CD14-positive monocyte (primary cell): ENCODE measurements around the gene FOLR3. TPM values are rescaled to one million over a fixed set of nuclear protein-coding genes. Genes with fewer than 3 reads are reported as not detected.
A peak's percentile ranks its signal among the peaks of the same experiment; 100 is the strongest.

Experiments used
- DNase-seq, 3 donors: peaks; one replicate each; pipeline ENCODE4 v3.0.0-alpha.2; 2011 to 2022
- H2AFZ ChIP-seq: 2 replicates; pipeline ENCODE4 v1.6.0; 2012; ENCODE audit warnings: mild to moderate bottlenecking, low read depth, low read length, inconsistent platforms; ENCODE audit not compliant: insufficient read depth, poor library complexity, severe bottlenecking
- H3K27ac ChIP-seq, 2 donors: 1 replicate in 1 of 2; 2 replicates in 1 of 2; pipeline ENCODE4 v1.5.1; 2012 to 2013; ENCODE audit warnings: low read length in 2 of 2, control low read depth in 1 of 2, inconsistent platforms in 1 of 2, low read depth in 1 of 2, mild to moderate bottlenecking in 1 of 2
- H3K27me3 ChIP-seq, 2 donors: one replicate each; pipeline versions ENCODE4 v1.6.0 to v1.6.1; 2011 to 2013; ENCODE audit warnings: low read length in 2 of 2; ENCODE audit not compliant: control insufficient read depth in 2 of 2, insufficient read depth in 2 of 2
- H3K36me3 ChIP-seq, 2 donors: replicated peaks in 1 of 2; 1 replicate in 1 of 2; 2 replicates in 1 of 2; pipeline versions ENCODE4 v1.5.1 to v1.6.1; 2012 to 2013; ENCODE audit warnings: low read length in 2 of 2, control low read depth in 1 of 2, inconsistent platforms in 1 of 2, mild to moderate bottlenecking in 1 of 2; ENCODE audit not compliant: insufficient read depth in 2 of 2, control insufficient read depth in 1 of 2
- H3K4me1 ChIP-seq, 2 donors: 1 replicate in 1 of 2; 2 replicates in 1 of 2; pipeline versions ENCODE4 v1.5.1 to v1.6.1; 2012 to 2013; ENCODE audit warnings: low read length in 2 of 2, control low read depth in 1 of 2, inconsistent platforms in 1 of 2, mild to moderate bottlenecking in 1 of 2, moderate library complexity in 1 of 2; ENCODE audit not compliant: insufficient read depth in 2 of 2, control insufficient read depth in 1 of 2
- H3K4me2 ChIP-seq: replicated peaks from 2 replicates; pipeline ENCODE3; 2012; ENCODE audit warnings: low read length, moderate library complexity, mild to moderate bottlenecking; ENCODE audit not compliant: poor library complexity, severe bottlenecking; ENCODE audit errors: extremely low read depth
- H3K4me3 ChIP-seq, 3 experiments: fragments of 200-600 bp in 1 of 3; sonication (generic) in 1 of 3; replicated peaks in 1 of 3; 1 replicate in 2 of 3; 2 replicates in 1 of 3; pipeline ENCODE4 v1.5.1; 2011 to 2013; ENCODE audit warnings: low read length in 3 of 3, mild to moderate bottlenecking in 3 of 3, control low read depth in 2 of 3, low read depth in 2 of 3, inconsistent platforms in 1 of 3, moderate library complexity in 1 of 3
- H3K79me2 ChIP-seq: 2 replicates; pipeline ENCODE4 v1.6.0; 2012; ENCODE audit warnings: mild to moderate bottlenecking, control low read depth, inconsistent platforms, low read length, moderate library complexity; ENCODE audit not compliant: insufficient read depth
- H3K9ac ChIP-seq: 2 replicates; pipeline ENCODE4 v1.6.0; 2017; ENCODE audit warnings: low read length, mild to moderate bottlenecking; ENCODE audit not compliant: insufficient read depth, poor library complexity, severe bottlenecking
- H3K9me3 ChIP-seq, 2 donors: replicated peaks in 1 of 2; 1 replicate in 1 of 2; 2 replicates in 1 of 2; pipeline versions ENCODE4 v1.5.1 to v1.6.1; 2012 to 2013; ENCODE audit warnings: low read length in 2 of 2, control low read depth in 1 of 2; ENCODE audit not compliant: control insufficient read depth in 1 of 2, insufficient read depth in 1 of 2
- H4K20me1 ChIP-seq: 2 replicates; pipeline ENCODE4 v1.6.0; 2012; ENCODE audit warnings: mild to moderate bottlenecking, low read length, control low read depth, moderate library complexity; ENCODE audit not compliant: insufficient read depth
- H3K27ac Mint-ChIP-seq, 7 donors: one replicate each; pipeline ENCODE4 v1.8.0; 2020; ENCODE audit warnings: mild to moderate bottlenecking in 7 of 7, mixed read lengths in 7 of 7, moderate library complexity in 6 of 7, inconsistent platforms in 2 of 7
- H3K27me3 Mint-ChIP-seq, 3 donors: one replicate each; pipeline ENCODE4 v1.8.0; 2021 to 2022; ENCODE audit warnings: low read depth in 3 of 3, mild to moderate bottlenecking in 3 of 3, mixed read lengths in 3 of 3, moderate library complexity in 3 of 3, inconsistent platforms in 1 of 3
- H3K36me3 Mint-ChIP-seq, 2 donors: one replicate each; pipeline ENCODE4 v1.8.0; 2020; ENCODE audit warnings: mixed read lengths in 2 of 2, inconsistent platforms in 1 of 2, mild to moderate bottlenecking in 1 of 2
- H3K4me1 Mint-ChIP-seq: one replicate; pipeline ENCODE4 v1.8.0; 2020; ENCODE audit warnings: mild to moderate bottlenecking, mixed read lengths
- H3K4me3 Mint-ChIP-seq, 2 donors: one replicate each; pipeline ENCODE4 v1.8.0; 2020; ENCODE audit warnings: mild to moderate bottlenecking in 2 of 2, mixed read lengths in 2 of 2, moderate library complexity in 1 of 2
- H3K9me3 Mint-ChIP-seq, 7 donors: one replicate each; pipeline ENCODE4 v1.8.0; 2020 to 2022; ENCODE audit warnings: mixed read lengths in 7 of 7, mild to moderate bottlenecking in 6 of 7, moderate library complexity in 6 of 7, inconsistent platforms in 2 of 7
- CTCF ChIP-seq: fragments of 200-600 bp; IDR thresholded peaks from one replicate; pipeline ENCODE4 v1.8.0; 2022; ENCODE audit warnings: antibody characterized with exemption, mild to moderate bottlenecking
- WGBS: methylation state at CpG from one replicate; pipeline ENCODE4 v1.1.5; 2013; ENCODE audit warnings: missing lambda C conversion rate; ENCODE audit not compliant: insufficient coverage; 5-methylcytosine and 5-hydroxymethylcytosine counted together
- intact Hi-C, 2 donors: fragments of 100-400 bp; cut with micrococcal nuclease; formaldehyde crosslinking; loops; one replicate each; pipeline versions ENCODE4 v1.15.0 to v1.15.1; 2023
- polyA plus RNA-seq, 3 donors: library from polyadenylated mRNA; depleted of rRNA in 1 of 3; unstranded in 2 of 3; stranded (reverse) in 1 of 3; fragments of 300-500 nt in 2 of 3; fragments of >200 nt in 1 of 3; fragmentation: Illumina TruSeq in 2 of 3; gene quantifications; 1 replicate in 2 of 3; 2 replicates in 1 of 3; pipeline ENCODE4 v1.2.3, GENCODE V29; 2012 to 2021

The FOLR3 gene
- polyA plus RNA-seq, 3 donors = 22.3 to 330 (median 74.0) TPM

GRCh38 chr11:72100009-72100408, 35.5 kb upstream of the FOLR3 start:
- peaks cover 46 to 50% of the 10 kb centered on the region in 2 donors for H3K4me1 ChIP-seq
- peak overlapping the region in 1 of 3 experiments; percentile 95 for H3K4me3 ChIP-seq
- H3K79me2 ChIP-seq = peaks cover 65% of the 10 kb centered on the region
- TF ChIP-seq CTCF = no peak
- H3K4me2 ChIP-seq = peak overlapping the region; percentile 86
- intact Hi-C loops = loop anchor here (5.0 to 10.0 kb wide), 2 partner anchors 42 to 125 kb away; partner anchors contain the start of gene INPPL1 (in 1 of the 2)
- Mint-ChIP-seq H3K27me3 (peaks cover 0 to 1% (median 1%) of the 10 kb centered on the region in 3 donors), H3K36me3 (peaks cover 40 to 78% of the 10 kb centered on the region in 2 donors), H3K4me3 (peak overlapping the region; percentile 60 to 99), H3K27ac (peak overlapping the region; percentile 95 to 98 (median 96)), H3K4me1 (peaks cover 52% of the 10 kb centered on the region), H3K9me3 (peaks cover 0 to 7% (median 0%) of the 10 kb centered on the region in 7 donors)
- no peaks in the 10 kb centered on the region for H3K9me3 ChIP-seq
- H4K20me1 ChIP-seq = peaks cover 50% of the 10 kb centered on the region
- H3K27me3 ChIP-seq = no peaks in the 10 kb centered on the region
- H3K36me3 ChIP-seq = peaks cover 39 to 57% of the 10 kb centered on the region in 2 donors
- H2AFZ ChIP-seq = no peak overlapping the region
- WGBS = 57% methylated on average over 2 of the region's 3 CpGs
- peak overlapping the region; percentile 53 to 95 for H3K27ac ChIP-seq
- peak overlapping the region; percentile 27 for H3K9ac ChIP-seq
- DNase-seq = no peak

GRCh38 chr11:72100462-72100861, 35.1 kb upstream of the FOLR3 start:
- intact Hi-C loops = loop anchor here (5.0 to 10.0 kb wide), 2 partner anchors 42 to 124 kb away; partner anchors contain the start of gene INPPL1 (in 1 of the 2)
- H3K27ac Mint-ChIP-seq = peak overlapping the region; percentile 95 to 98 (median 96)
- Histone ChIP-seq H3K9ac (peak overlapping the region; percentile 91), H3K4me2 (peak overlapping the region; percentile 86), H3K4me3 (peak overlapping the region in 1 of 3 experiments; percentile 95), H3K36me3 (peaks cover 35 to 57% of the 10 kb centered on the region in 2 donors), H3K9me3 (no peaks in the 10 kb centered on the region), H4K20me1 (peaks cover 50% of the 10 kb centered on the region), H2AFZ (no peak overlapping the region), H3K27ac (peak overlapping the region; percentile 53 to 95), H3K79me2 (peaks cover 65% of the 10 kb centered on the region), H3K4me1 (peaks cover 46 to 50% of the 10 kb centered on the region in 2 donors), H3K27me3 (no peaks in the 10 kb centered on the region)
- peak; percentile 51 to 77 (median 76) for DNase-seq
- peak overlapping the region; percentile 60 to 99 for H3K4me3 Mint-ChIP-seq
- peaks cover 52% of the 10 kb centered on the region for H3K4me1 Mint-ChIP-seq
- no CpG with 5 or more reads among the region's 1 CpG for WGBS
- peaks cover 0 to 1% (median 1%) of the 10 kb centered on the region in 3 donors for H3K27me3 Mint-ChIP-seq
- peaks cover 40 to 78% of the 10 kb centered on the region in 2 donors for H3K36me3 Mint-ChIP-seq
- TF ChIP-seq CTCF = no peak
- peaks cover 0 to 7% (median 0%) of the 10 kb centered on the region in 7 donors for H3K9me3 Mint-ChIP-seq
